Lower lobe of right lung (tissue), 2 donors: ENCODE results near the gene FMNL3. TPM values are rescaled to one million over a fixed set of nuclear protein-coding genes. Genes with fewer than 3 reads are reported as not detected.

ENCODE experiments used
- ATAC-seq, 2 donors: fragments of 200-7000 bp; cut with Tn5 transposase; one replicate each; pipeline ENCODE4 v1.9.1; 2020 to 2022; ENCODE audit warnings: mild to moderate bottlenecking in 2 of 2, moderate library complexity in 2 of 2
- DNase-seq: peaks from one replicate; pipeline ENCODE4 v3.0.0-alpha.2; 2020
- H3K27ac ChIP-seq: fragments of 200-600 bp; one replicate; pipeline ENCODE4 v1.8.0; 2022
- H3K27me3 ChIP-seq: fragments of 200-600 bp; one replicate; pipeline ENCODE4 v1.8.0; 2022; ENCODE audit warnings: low read depth
- H3K36me3 ChIP-seq: fragments of 200-600 bp; one replicate; pipeline ENCODE4 v1.8.0; 2022; ENCODE audit warnings: mild to moderate bottlenecking
- H3K4me1 ChIP-seq: fragments of 200-600 bp; one replicate; pipeline ENCODE4 v1.8.0; 2022
- H3K4me3 ChIP-seq: fragments of 200-600 bp; one replicate; pipeline ENCODE4 v1.8.0; 2022; ENCODE audit warnings: mild to moderate bottlenecking
- H3K9me3 ChIP-seq: fragments of 200-600 bp; one replicate; pipeline ENCODE4 v1.8.0; 2022
- CTCF ChIP-seq: fragments of 200-600 bp; IDR thresholded peaks from one replicate; pipeline ENCODE4 v1.8.0; 2022; ENCODE audit warnings: antibody characterized with exemption, mild to moderate bottlenecking
- intact Hi-C: fragments of 100-400 bp; cut with DNase I; formaldehyde crosslinking; loops from one replicate; pipeline ENCODE4 v1.11.0; 2022
- total RNA-seq: library from RNA; stranded (reverse); fragmentation: NEBNext Ultra II Directional; extraction: Animal tissue kit (Norgen Biotek cat#: 25700); gene quantifications from one replicate; pipeline ENCODE4 v1.2.1, GENCODE V29; 2021
- donor health status: DM: no; HTN: yes; CAD: no; lungs with severe emphysema.

The FMNL3 gene
- total RNA-seq, 1 donor from 2014 or later = 36.1 TPM

DNA sequence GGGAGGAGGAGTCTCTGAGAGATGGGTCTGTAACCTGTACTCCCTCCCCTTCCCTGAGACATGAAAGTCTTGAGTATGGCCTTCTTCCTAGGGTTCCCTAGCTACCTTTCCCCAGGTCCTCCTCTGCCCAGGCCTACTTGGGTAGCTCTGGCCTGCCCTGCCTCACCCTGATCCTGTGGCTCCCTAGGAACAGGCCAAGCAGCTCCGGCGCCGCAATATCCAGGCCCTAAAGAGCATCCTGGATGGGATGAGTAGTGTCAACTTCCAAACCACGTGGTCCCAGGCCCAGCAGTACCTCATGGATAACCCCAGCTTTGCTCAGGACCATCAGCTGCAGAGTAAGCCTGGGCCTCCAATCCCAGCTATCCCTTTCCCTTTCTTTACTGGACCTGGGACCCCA is 71.5 kb downstream of the FMNL3 start:
- Histone ChIP-seq H3K9me3 (no peaks in the 10 kb centered on the region), H3K4me1 (peaks cover 18% of the 10 kb centered on the region), H3K27ac (no peak overlapping the region), H3K36me3 (peaks cover 33% of the 10 kb centered on the region), H3K4me3 (no peak overlapping the region), H3K27me3 (no peaks in the 10 kb centered on the region)
- ATAC-seq (no peak), DNase-seq (no peak)
- intact Hi-C loops = no loop called here
- no peak for TF ChIP-seq CTCF

DNA sequence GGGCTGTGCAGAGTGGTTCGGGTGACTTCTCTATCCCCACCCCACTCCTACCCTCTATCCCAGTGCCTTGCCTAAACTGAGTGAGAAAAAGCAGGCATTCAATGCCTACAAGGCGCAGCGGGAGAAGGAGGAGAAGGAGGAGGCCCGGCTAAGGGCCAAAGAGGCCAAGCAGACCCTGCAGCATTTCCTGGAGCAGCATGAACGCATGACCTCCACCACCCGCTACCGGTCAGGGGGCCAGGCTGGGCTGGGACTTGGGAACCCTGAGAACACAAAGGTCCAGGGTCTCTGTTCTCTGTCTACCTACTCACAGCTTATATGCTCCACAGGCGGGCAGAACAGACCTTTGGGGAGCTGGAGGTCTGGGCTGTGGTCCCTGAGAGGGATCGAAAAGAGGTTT is 72.2 kb downstream of the FMNL3 start:
- peaks cover 18% of the 10 kb centered on the region for H3K4me1 ChIP-seq
- no peak overlapping the region for H3K27ac ChIP-seq
- no peaks in the 10 kb centered on the region for H3K9me3 ChIP-seq
- TF ChIP-seq CTCF = no peak
- H3K27me3 ChIP-seq = no peaks in the 10 kb centered on the region
- DNase-seq (no peak), ATAC-seq (no peak)
- H3K36me3 ChIP-seq = peaks cover 29% of the 10 kb centered on the region
- intact Hi-C loops = no loop called here
- H3K4me3 ChIP-seq = no peak overlapping the region

- peaks cover 18% of the 10 kb centered on the region for H3K4me1 ChIP-seq
- no peaks in the 10 kb centered on the region for H3K27me3 ChIP-seq
- peaks cover 29% of the 10 kb centered on the region for H3K36me3 ChIP-seq
- H3K9me3 ChIP-seq = no peaks in the 10 kb centered on the region
- DNase-seq = no peak
- intact Hi-C loops = no loop called here
- no peak for ATAC-seq
- no peak overlapping the region for H3K4me3 ChIP-seq
- no peak overlapping the region for H3K27ac ChIP-seq
- no peak for TF ChIP-seq CTCF
Observed at GRCh38 chr12:49633703-49634345, 73.4 kb downstream of the FMNL3 start.

- TF ChIP-seq CTCF = no peak
- ATAC-seq (no peak), DNase-seq (no peak)
- Histone ChIP-seq H3K9me3 (no peaks in the 10 kb centered on the region), H3K27me3 (no peaks in the 10 kb centered on the region), H3K4me1 (peaks cover 18% of the 10 kb centered on the region), H3K4me3 (no peak overlapping the region), H3K27ac (no peak overlapping the region), H3K36me3 (peaks cover 23% of the 10 kb centered on the region)
- intact Hi-C loops = no loop called here
Observed at GRCh38 chr12:49632986-49633702, 74.1 kb downstream of the FMNL3 start.

- no peak overlapping the region for H3K4me3 ChIP-seq
- ATAC-seq (no peak), DNase-seq (no peak)
- intact Hi-C loops = no loop called here
- H3K36me3 ChIP-seq = peaks cover 18% of the 10 kb centered on the region
- no peaks in the 10 kb centered on the region for H3K9me3 ChIP-seq
- H3K27me3 ChIP-seq = no peaks in the 10 kb centered on the region
- H3K27ac ChIP-seq = no peak overlapping the region
- peaks cover 11% of the 10 kb centered on the region for H3K4me1 ChIP-seq
- TF ChIP-seq CTCF = no peak
Observed at GRCh38 chr12:49632401-49632800, 74.8 kb downstream of the FMNL3 start.
